Body of pancreas (tissue), 4 donors: ENCODE data around the gene SIAH3. TPM values are rescaled to one million over a fixed set of nuclear protein-coding genes. Genes with fewer than 3 reads are reported as not detected.

Experiments used
- ATAC-seq: fragments of 150-250 bp; one replicate; pipeline ENCODE4 v1.9.1; 2016
- DNase-seq, 4 donors: peaks; one replicate each; pipeline ENCODE4 v3.0.0-alpha.2; 2019
- H3K27ac ChIP-seq, 4 donors: fragments of 200-600 bp; sonication (generic); 1 replicate in 3 of 4; 2 replicates in 1 of 4; pipeline versions ENCODE4 v1.5.1 to v1.6.1; 2016 to 2019; ENCODE audit warnings: mild to moderate bottlenecking in 1 of 4, mixed read lengths in 1 of 4, moderate library complexity in 1 of 4
- H3K27me3 ChIP-seq, 2 donors: fragments of 200-600 bp; sonication (generic); one replicate each; pipeline ENCODE4 v1.6.0; 2016; ENCODE audit warnings: mild to moderate bottlenecking in 1 of 2
- H3K36me3 ChIP-seq, 2 donors: fragments of 200-600 bp; sonication (generic); replicated peaks in 1 of 2; 2 replicates each; pipeline ENCODE4 v1.5.1; 2016; ENCODE audit warnings: low read depth in 2 of 2; ENCODE audit not compliant: insufficient read depth in 1 of 2
- H3K4me1 ChIP-seq: fragments of 200-600 bp; sonication (generic); one replicate; pipeline ENCODE4 v1.6.0; 2016
- H3K4me3 ChIP-seq, 2 donors: fragments of 200-600 bp; sonication (generic); 1 replicate in 1 of 2; 2 replicates in 1 of 2; pipeline ENCODE4 v1.5.1; 2016 to 2019
- H3K9me3 ChIP-seq, 3 donors: fragments of 200-600 bp; sonication (generic); 1 replicate in 2 of 3; 2 replicates in 1 of 3; pipeline ENCODE4 v1.5.1; 2016
- POLR2A ChIP-seq, 3 donors: fragments of 450-650 bp; IDR thresholded peaks; one replicate each; pipeline ENCODE4 v1.6.1; 2016; ENCODE audit warnings: antibody characterized with exemption in 3 of 3, mild to moderate bottlenecking in 2 of 3
- WGBS, 2 donors: methylation state at CpG; one replicate each; pipeline ENCODE4 v1.1.5; 2017; 5-methylcytosine and 5-hydroxymethylcytosine counted together
- intact Hi-C: fragments of 100-400 bp; cut with DNase I; formaldehyde crosslinking; loops from one replicate; pipeline ENCODE4 v1.15.1; 2023
- total RNA-seq, 2 donors: library from RNA; depleted of rRNA; stranded (reverse); fragments of >200 nt; gene quantifications; one replicate each; pipeline ENCODE4 v1.1.0, GENCODE V29; 2016
- TF ChIP-seq, protein P1 (sequence below), 7 experiments: fragments of 450-650 bp in 4 of 7; fragments of 200-600 bp in 3 of 7; sonication (generic) in 3 of 7; IDR thresholded peaks; one replicate each; pipeline ENCODE4 v1.5.1; 2016 to 2019; ENCODE audit warnings: antibody characterized with exemption in 7 of 7

SIAH3 gene
- total RNA-seq, 2 donors from 2014 or later, result under 0.01 TPM; not detected in 1

- TF ChIP-seq, protein P1, sequence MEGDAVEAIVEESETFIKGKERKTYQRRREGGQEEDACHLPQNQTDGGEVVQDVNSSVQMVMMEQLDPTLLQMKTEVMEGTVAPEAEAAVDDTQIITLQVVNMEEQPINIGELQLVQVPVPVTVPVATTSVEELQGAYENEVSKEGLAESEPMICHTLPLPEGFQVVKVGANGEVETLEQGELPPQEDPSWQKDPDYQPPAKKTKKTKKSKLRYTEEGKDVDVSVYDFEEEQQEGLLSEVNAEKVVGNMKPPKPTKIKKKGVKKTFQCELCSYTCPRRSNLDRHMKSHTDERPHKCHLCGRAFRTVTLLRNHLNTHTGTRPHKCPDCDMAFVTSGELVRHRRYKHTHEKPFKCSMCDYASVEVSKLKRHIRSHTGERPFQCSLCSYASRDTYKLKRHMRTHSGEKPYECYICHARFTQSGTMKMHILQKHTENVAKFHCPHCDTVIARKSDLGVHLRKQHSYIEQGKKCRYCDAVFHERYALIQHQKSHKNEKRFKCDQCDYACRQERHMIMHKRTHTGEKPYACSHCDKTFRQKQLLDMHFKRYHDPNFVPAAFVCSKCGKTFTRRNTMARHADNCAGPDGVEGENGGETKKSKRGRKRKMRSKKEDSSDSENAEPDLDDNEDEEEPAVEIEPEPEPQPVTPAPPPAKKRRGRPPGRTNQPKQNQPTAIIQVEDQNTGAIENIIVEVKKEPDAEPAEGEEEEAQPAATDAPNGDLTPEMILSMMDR (IDR thresholded peaks at IDR 0.05), result no peak
- TF ChIP-seq POLR2A (IDR thresholded peaks at IDR 0.05), result no peak
- intact Hi-C loops, result no loop called here
- Histone ChIP-seq H3K36me3 (no peaks in the 10 kb centered on the region), H3K4me3 (no peak overlapping the region), H3K9me3 (no peaks in the 10 kb centered on the region), H3K4me1 (no peaks in the 10 kb centered on the region), H3K27me3 (no peaks in the 10 kb centered on the region), H3K27ac (no peak overlapping the region)
- DNase-seq, result no peak
- ATAC-seq, result no peak
These were observed 28.0 kb downstream of the SIAH3 start for GRCh38 chr13:45823583-45823982.

GRCh38 chr13:45821811-45822210 is 29.7 kb downstream of the SIAH3 start:
- H3K4me3 ChIP-seq, result no peak overlapping the region

DNA sequence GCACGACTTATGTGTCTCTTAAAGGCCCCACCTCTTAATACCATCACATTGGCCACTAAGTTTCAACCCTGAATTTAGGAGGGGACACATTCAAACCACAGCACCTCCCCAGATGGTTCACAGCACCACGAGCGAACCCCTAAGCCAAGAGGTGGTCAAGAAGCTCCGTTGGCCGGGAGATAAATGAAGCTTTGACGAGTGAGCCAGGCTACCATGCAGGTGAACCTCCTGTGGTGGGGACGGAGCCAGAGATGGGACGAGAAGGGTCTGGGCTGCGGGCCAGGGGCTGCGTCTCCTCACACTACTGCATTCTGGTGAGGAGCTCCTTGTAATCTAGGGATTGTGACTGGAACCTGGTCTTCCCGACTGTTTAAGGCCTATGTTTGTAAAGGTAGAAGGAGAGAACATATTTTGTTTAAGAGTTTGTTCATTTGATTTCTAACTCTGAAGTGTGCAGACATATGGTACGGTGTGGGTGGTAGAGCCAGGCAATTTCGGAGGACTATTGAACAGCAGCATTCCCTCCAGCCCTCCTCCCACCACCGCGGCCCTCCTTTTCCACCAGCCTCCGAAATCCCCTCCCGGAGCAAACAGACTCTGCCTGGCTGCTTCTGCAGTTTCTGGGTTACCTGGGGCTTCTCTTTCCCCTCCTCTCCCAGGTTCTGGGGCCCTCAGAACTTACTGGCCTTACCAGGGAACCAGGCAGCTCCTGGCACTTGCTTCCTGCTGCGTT is 31.3 kb downstream of the SIAH3 start:
- Histone ChIP-seq H3K4me1 (no peaks in the 10 kb centered on the region), H3K27ac (no peak overlapping the region), H3K9me3 (no peaks in the 10 kb centered on the region), H3K36me3 (no peaks in the 10 kb centered on the region), H3K4me3 (no peak overlapping the region), H3K27me3 (no peaks in the 10 kb centered on the region)
- 88% methylated on average over 16 to 18 of the region's 18 CpGs for WGBS, 2 donors
- intact Hi-C loops, result no loop called here
- no peak for TF ChIP-seq POLR2A (IDR thresholded peaks at IDR 0.05)
- TF ChIP-seq, protein P1 (IDR thresholded peaks at IDR 0.05), result no peak
- DNase-seq (no peak), ATAC-seq (no peak)

More at GRCh38 chr13:45821811-45822210, 29.7 kb downstream of the SIAH3 start:
- TF ChIP-seq, protein P1 (IDR thresholded peaks at IDR 0.05), result no peak
- TF ChIP-seq POLR2A (IDR thresholded peaks at IDR 0.05), result no peak
- Histone ChIP-seq H3K36me3 (no peaks in the 10 kb centered on the region), H3K27ac (no peak overlapping the region), H3K9me3 (no peaks in the 10 kb centered on the region), H3K27me3 (no peaks in the 10 kb centered on the region), H3K4me1 (no peaks in the 10 kb centered on the region)
- no peak for ATAC-seq
- DNase-seq, result no peak
- 65% methylated on average over 6 of the region's 6 CpGs for WGBS, 2 donors
- intact Hi-C loops, result no loop called here

GRCh38 chr13:45817833-45818232 is 33.7 kb downstream of the SIAH3 start:
- intact Hi-C loops, result no loop called here
- Histone ChIP-seq H3K36me3 (no peaks in the 10 kb centered on the region), H3K9me3 (no peaks in the 10 kb centered on the region), H3K27ac (no peak overlapping the region), H3K4me3 (no peak overlapping the region), H3K27me3 (no peaks in the 10 kb centered on the region), H3K4me1 (no peaks in the 10 kb centered on the region)
- ATAC-seq, result no peak
- 51 to 61% methylated on average over 2 of the region's 2 CpGs for WGBS, 2 donors
- TF ChIP-seq, protein P1 (IDR thresholded peaks at IDR 0.05), result no peak
- no peak for TF ChIP-seq POLR2A (IDR thresholded peaks at IDR 0.05)
- DNase-seq, result no peak

GRCh38 chr13:45816427-45816826 is 35.1 kb downstream of the SIAH3 start:
- H3K4me1 ChIP-seq, result no peaks in the 10 kb centered on the region
- no peaks in the 10 kb centered on the region for H3K27me3 ChIP-seq
- no peak for ATAC-seq
- DNase-seq, result no peak
- 82% methylated on average over 6 of the region's 6 CpGs for WGBS, 2 donors
- H3K36me3 ChIP-seq, result no peaks in the 10 kb centered on the region
- intact Hi-C loops, result no loop called here
- H3K9me3 ChIP-seq, result no peaks in the 10 kb centered on the region
- H3K4me3 ChIP-seq, result no peak overlapping the region
- no peak for TF ChIP-seq POLR2A (IDR thresholded peaks at IDR 0.05)
- TF ChIP-seq, protein P1 (IDR thresholded peaks at IDR 0.05), result no peak
- no peak overlapping the region for H3K27ac ChIP-seq
